HG03039 (cell line): ENCODE data around the gene LRMDA.

Source experiments
- ATAC-seq: cut with Tn5 transposase; IDR thresholded peaks from one replicate; pipeline ENCODE4 v1.9.1; 2021; ENCODE audit warnings: mild to moderate bottlenecking, moderate library complexity; ENCODE audit not compliant: unreplicated experiment

The LRMDA gene

GRCh38 chr10:75418712-75419111 lies 12.7 kb upstream of the LRMDA start:
- no peak for ATAC-seq

GRCh38 chr10:75422913-75423312 lies 8.5 kb upstream of the LRMDA start:
- no peak for ATAC-seq

GRCh38 chr10:75424571-75424970 lies 6.9 kb upstream of the LRMDA start:
- ATAC-seq, result no peak

GRCh38 chr10:75425291-75426079 lies 5.9 kb upstream of the LRMDA start:
- ATAC-seq, result no peak

- ATAC-seq, result no peak
Observed at GRCh38 chr10:75426880-75427279, 4.5 kb upstream of the LRMDA start.

- no peak for ATAC-seq
Observed at GRCh38 chr10:75427951-75428350, 3.5 kb upstream of the LRMDA start.

GRCh38 chr10:75428434-75429158 lies 2.8 kb upstream of the LRMDA start:
- no peak for ATAC-seq

- ATAC-seq, result no peak
Observed at GRCh38 chr10:75429159-75429827, 2.1 kb upstream of the LRMDA start.

- ATAC-seq, result no peak
Observed at GRCh38 chr10:75430000-75430763, 1.2 kb upstream of the LRMDA start.

- ATAC-seq, result no peak
Observed at GRCh38 chr10:75432176-75432575, 752 bp downstream of the LRMDA start.

GRCh38 chr10:75432763-75433162 lies 1.3 kb downstream of the LRMDA start:
- ATAC-seq, result no peak

GRCh38 chr10:75433216-75433615 lies 1.8 kb downstream of the LRMDA start:
- no peak for ATAC-seq

- no peak for ATAC-seq
Observed at GRCh38 chr10:75434291-75434690, 2.9 kb downstream of the LRMDA start.

- ATAC-seq, result no peak
Observed at GRCh38 chr10:75435291-75435690, 3.9 kb downstream of the LRMDA start.

GRCh38 chr10:75436896-75437295 lies 5.5 kb downstream of the LRMDA start:
- ATAC-seq, result no peak

- ATAC-seq, result no peak
Observed at GRCh38 chr10:75437693-75438092, 6.3 kb downstream of the LRMDA start.

GRCh38 chr10:75438275-75438674 lies 6.9 kb downstream of the LRMDA start:
- ATAC-seq, result no peak

GRCh38 chr10:75439811-75440210 lies 8.4 kb downstream of the LRMDA start:
- no peak for ATAC-seq

- no peak for ATAC-seq
Observed at GRCh38 chr10:75440271-75440793, 8.9 kb downstream of the LRMDA start.

- no peak for ATAC-seq
Observed at GRCh38 chr10:75441196-75441595, 9.8 kb downstream of the LRMDA start.

- no peak for ATAC-seq
Observed at GRCh38 chr10:75441682-75442081, 10.3 kb downstream of the LRMDA start.
